ENCODE data around the gene L3MBTL4. TPM values are rescaled to one million over a fixed set of nuclear protein-coding genes. Genes with fewer than 3 reads are reported as not detected.

Gene L3MBTL4
- total and polyA plus RNA-seq, 10 donors = 1.1 to 21.0 (median 12.7) TPM

GRCh38 chr18:5914951-5915350 is 499.8 kb downstream of the L3MBTL4 start:
- intact Hi-C loops (cut with DNase I; ENCODE audit: low total_unique reads) = no loop called here
- no peaks in the 10 kb centered on the region for H3K9me3 ChIP-seq
- no peak for DNase-seq
- H3K4me3 ChIP-seq = no peak overlapping the region
- no peak for TF ChIP-seq POLR2A (IDR thresholded peaks at IDR 0.05)
- no peak for TF ChIP-seq CTCF (IDR thresholded peaks at IDR 0.05 in 8 of 11, conservative IDR thresholded peaks at IDR 0.05 in 3 of 11)
- no peaks in the 10 kb centered on the region for H3K27me3 ChIP-seq (replicated peaks in 1 of 7)
- no peaks in the 10 kb centered on the region for H3K4me1 ChIP-seq
- 68 to 81% (median 76%) methylated on average over 4 to 5 of the region's 5 CpGs for WGBS, 5 donors
- H3K36me3 ChIP-seq = no peaks in the 10 kb centered on the region
- no peak overlapping the region for H3K27ac ChIP-seq

- Histone ChIP-seq H3K9me3 (no peaks in the 10 kb centered on the region), H3K27ac (no peak overlapping the region), H3K4me1 (no peaks in the 10 kb centered on the region), H3K27me3 (replicated peaks in 1 of 7) (no peaks in the 10 kb centered on the region), H3K4me3 (no peak overlapping the region), H3K36me3 (no peaks in the 10 kb centered on the region)
- TF ChIP-seq CTCF (IDR thresholded peaks at IDR 0.05 in 8 of 11, conservative IDR thresholded peaks at IDR 0.05 in 3 of 11) (no peak), POLR2AphosphoS5 (IDR thresholded peaks at IDR 0.05) (no peak), POLR2A (IDR thresholded peaks at IDR 0.05) (no peak)
- 66 to 81% (median 75%) methylated on average over 1 of the region's 1 CpG for WGBS, 5 donors
- intact Hi-C loops (cut with DNase I; ENCODE audit: low total_unique reads) = no loop called here
- no peak for DNase-seq
Measured at GRCh38 chr18:5914016-5914415, 500.7 kb downstream of the L3MBTL4 start.

- WGBS, 5 donors = 69 to 88% (median 79%) methylated on average over 7 of the region's 7 CpGs
- Histone ChIP-seq H3K27ac (no peak overlapping the region), H3K36me3 (no peaks in the 10 kb centered on the region), H3K27me3 (replicated peaks in 1 of 7) (no peaks in the 10 kb centered on the region), H3K9me3 (no peaks in the 10 kb centered on the region), H3K4me3 (no peak overlapping the region), H3K4me1 (no peaks in the 10 kb centered on the region)
- DNase-seq = no peak
- TF ChIP-seq POLR2AphosphoS5 (IDR thresholded peaks at IDR 0.05) = no peak
- no peak for TF ChIP-seq POLR2A (IDR thresholded peaks at IDR 0.05)
- TF ChIP-seq CTCF (IDR thresholded peaks at IDR 0.05 in 8 of 11, conservative IDR thresholded peaks at IDR 0.05 in 3 of 11) = no peak
- intact Hi-C loops (cut with DNase I; ENCODE audit: low total_unique reads) = no loop called here
Measured at GRCh38 chr18:5912566-5912965, 502.1 kb downstream of the L3MBTL4 start.

- Histone ChIP-seq H3K9me3 (no peaks in the 10 kb centered on the region), H3K4me3 (no peak overlapping the region), H3K4me1 (no peaks in the 10 kb centered on the region), H3K27ac (no peak overlapping the region), H3K27me3 (replicated peaks in 1 of 7) (peaks cover 0 to 7% (median 0%) of the 10 kb centered on the region in 7 donors), H3K36me3 (no peaks in the 10 kb centered on the region)
- WGBS, 5 donors = 69 to 86% (median 82%) methylated on average over 2 of the region's 2 CpGs
- no peak for DNase-seq
- TF ChIP-seq POLR2A (IDR thresholded peaks at IDR 0.05) (no peak), CTCF (IDR thresholded peaks at IDR 0.05 in 8 of 11, conservative IDR thresholded peaks at IDR 0.05 in 3 of 11) (no peak), POLR2AphosphoS5 (IDR thresholded peaks at IDR 0.05) (no peak)
- intact Hi-C loops (cut with DNase I; ENCODE audit: low total_unique reads) = no loop called here
Measured at GRCh38 chr18:5909125-5909524, 505.6 kb downstream of the L3MBTL4 start.

Small RNA genes lying within 50 kb of the gene (microRNA-seq; reads per million reads assigned to microRNA genes)
- gene MIR4317 = 0 reads per million in 3 donors

Small RNA genes lying within 50 kb of the gene (small RNA-seq; reads per million reads assigned to genes)
- gene RNU5F-3P = 0 to 0.07 (median 0) reads per million in 4 donors
- 0 reads per million in 4 donors for gene RNU6-349P

Data from spleen (tissue), 11 donors.